GM21390 (cell line): ENCODE results near the gene DNAJC30.
A peak's percentile ranks its signal among the peaks of the same experiment; 100 is the strongest.
"Not testable (repeated sequence)": the region's sequence is repeated elsewhere in the genome, so short reads cannot be mapped to it uniquely, and the experiment has no call there.

Experiments used
- ATAC-seq: cut with Tn5 transposase; IDR thresholded peaks from one replicate; pipeline ENCODE4 v1.9.1; 2021; ENCODE audit not compliant: unreplicated experiment

The DNAJC30 gene

DNA sequence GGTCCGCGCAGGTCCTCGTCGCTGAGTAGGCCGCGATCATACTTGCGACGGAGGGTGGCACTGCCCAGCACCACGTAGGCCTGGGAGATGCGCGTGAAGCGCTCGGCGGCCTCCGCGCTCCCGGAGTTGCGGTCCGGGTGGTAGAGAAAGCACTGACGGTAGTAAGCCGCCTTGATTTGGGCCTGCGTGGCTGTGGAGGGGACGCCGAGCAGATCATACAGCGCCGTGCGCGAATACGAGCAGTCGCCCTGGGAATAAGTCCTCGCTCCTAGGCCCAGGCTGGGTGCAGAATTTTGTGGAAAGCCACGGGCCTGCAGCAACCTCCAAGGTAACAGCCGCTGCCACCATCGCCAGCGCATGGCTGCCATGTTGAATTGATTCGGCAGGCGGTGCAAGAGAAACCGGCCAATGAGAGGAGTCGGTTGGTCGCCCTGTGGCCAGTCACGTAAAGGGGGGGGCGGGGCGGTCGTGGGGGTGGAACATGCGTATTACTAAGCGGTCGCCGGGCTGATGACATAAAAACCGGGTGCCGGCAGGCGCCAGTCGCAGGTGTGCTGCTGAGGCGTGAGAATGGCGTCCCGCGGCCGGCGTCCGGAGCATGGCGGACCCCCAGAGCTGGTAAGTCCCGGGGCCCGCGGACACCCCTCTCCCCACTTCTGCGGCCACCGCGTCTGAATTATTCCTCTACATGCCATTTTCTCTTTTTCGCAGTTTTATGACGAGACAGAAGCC is at the start of gene DNAJC30, which contains the start of gene BUD23:
DNAJC30 (minus strand) TSS at position 398 of the 732 bp plus-strand sequence; CDS start at position 368, 30 bp downstream.
BUD23 (plus strand) TSS at position 542 of the 732 bp plus-strand sequence; CDS start at position 571, 29 bp downstream.
- ATAC-seq: peak; percentile 92

DNA sequence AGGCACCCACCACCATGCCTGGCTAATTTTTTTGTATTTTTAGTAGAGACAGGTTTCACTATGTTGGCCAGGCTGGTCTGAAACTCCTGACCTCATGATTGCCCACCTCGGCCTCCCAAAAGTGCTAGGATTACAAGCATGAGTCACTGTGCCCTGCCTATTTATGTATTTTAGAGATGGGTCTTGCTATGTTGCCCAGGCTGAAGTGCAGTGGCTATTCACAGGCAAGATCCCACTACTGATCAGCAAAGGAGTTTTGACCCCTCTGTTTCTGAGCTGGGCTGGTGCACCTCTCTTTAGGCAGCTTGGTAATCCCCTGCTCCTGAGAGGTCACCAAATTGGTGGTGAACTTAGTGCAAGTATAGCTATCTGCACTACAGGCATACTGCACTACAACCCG is 49.1 kb upstream of the DNAJC30 start:
- no peak for ATAC-seq

DNA sequence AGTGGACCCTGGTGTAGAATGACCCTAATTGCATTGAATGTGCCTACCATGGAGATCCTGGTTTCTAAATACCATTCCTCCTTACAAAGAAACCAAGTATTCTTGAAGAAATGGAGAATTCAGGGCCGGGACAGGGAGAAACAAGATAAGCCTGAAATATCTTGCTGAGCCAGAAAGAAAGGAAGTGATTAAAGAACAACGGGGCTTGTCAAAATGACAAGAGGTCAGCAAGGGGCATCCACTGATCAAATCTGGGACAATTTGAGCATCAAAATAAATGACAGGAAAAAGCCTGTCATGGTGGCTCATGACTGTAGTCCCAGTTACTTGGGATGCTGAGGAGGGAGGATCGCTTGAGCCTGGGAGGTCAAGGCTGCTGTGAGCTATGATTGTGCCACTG is 47.2 kb upstream of the DNAJC30 start:
- ATAC-seq: no peak

DNA sequence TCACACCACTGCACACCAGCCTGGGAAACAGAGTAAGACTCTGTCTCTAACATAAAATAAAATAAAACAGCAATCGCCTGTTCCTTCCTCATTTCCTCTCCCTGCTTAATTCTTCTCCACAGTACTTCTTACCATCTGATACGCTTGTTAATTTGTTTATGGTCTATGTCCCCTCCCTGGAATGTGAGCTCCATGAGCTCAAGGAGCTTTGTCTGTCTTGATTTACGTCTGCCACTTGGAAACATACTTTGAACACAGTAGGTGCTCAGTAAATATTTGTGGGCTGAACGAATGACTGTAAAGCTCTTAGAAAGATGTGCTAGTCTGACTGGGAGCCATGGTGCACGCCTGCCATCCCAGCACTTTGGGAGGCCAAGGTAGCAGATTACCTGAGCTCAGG is 45.3 kb upstream of the DNAJC30 start:
- ATAC-seq: no peak

DNA sequence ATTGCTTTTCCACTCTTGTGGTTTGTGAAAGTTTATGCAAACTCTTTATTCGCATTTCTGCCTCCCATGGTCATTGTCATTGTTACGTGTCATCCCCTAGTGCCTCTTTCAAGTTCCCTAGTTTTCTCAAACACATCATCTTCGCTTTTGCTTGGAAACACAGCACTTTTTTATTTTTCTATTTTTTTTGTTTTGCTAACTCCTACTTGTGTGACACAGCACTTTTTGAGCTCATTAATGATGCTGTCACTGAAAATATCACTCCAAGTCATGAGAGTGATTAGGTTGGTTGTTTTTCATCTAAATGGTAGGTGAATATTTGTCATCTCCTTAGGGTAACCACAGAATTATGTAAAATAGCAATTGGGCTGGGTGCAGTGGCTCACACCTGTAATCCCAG is 44.7 kb upstream of the DNAJC30 start:
- ATAC-seq: no peak

DNA sequence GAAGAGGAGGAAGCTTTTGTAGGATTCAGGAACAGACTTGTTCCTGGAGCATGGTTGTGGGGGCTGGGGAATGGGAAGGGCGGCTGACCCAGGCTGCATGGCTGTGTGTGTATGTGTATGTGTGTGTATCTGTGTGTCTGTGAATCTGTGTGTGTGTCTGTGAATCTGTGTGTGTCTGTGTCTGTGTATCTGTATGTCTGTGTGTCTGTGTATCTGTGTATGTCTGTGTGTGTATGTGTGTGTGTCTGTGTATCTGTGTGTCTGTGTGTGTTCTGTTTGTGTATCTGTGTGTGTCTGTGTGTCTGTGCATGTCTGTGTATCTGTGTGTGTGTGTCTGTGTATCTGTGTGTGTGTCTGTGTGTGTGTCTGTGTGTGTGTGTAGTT is 42.8 kb upstream of the DNAJC30 start:
- no peak for ATAC-seq

DNA sequence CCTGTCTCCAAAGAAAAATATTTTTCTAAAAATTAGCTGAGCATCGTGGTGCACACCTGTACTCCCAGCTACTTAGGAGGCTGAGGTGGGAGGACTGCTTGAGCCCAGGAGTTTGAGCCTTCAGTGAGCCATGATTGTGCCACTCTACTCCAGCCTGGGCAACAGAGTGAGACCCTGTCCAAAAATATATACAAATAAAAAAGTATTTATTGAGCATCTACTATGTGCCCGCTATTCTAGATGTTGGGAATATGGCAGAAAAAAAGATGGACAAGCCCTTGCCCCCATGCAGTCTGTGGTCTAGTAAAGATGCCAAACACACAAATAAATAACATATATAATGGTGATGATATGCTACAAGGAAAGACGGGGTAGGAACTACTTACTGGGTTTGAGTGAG is 40.6 kb upstream of the DNAJC30 start:
- no peak for ATAC-seq

DNA sequence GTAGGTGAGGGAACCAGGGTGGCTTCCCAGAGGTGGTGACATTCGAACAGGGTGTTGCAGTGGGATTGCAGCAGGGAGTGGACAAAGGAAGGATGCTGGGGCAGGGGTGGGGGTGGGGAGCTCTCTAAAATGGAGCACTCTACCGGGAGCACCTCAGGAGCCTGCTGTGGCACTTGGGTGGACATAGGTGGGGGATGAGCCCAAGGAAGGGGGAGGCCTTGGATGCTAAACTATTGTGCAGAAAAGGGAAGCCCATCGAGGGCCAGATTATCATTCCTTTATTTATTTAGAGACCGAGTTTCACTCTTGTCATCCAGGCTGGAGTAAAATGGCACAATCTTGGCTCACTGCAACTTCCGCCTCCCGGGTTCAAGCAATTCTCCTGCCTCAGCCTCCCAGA is 39.5 kb upstream of the DNAJC30 start:
- ATAC-seq: no peak

DNA sequence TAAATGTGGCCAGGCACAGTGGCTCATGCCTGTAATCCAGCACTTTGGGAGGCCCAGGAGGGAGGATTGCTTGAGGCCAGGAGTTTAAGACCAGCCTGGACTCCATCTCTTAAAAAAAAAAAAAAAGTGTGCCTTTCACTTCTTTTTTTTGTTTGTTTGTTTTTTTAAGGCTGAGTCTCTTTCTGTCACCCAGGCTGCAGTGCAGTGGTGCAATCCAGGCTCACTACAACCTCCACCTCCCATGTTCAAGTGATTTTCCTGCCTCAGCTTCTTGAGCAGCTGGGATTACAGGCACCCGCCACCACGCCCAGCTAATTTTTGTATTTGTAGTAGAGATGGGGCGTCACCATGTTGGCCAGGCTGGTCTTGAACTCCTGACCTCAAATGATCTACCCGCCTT is 38.9 kb upstream of the DNAJC30 start:
- not testable (repeated sequence) for ATAC-seq

DNA sequence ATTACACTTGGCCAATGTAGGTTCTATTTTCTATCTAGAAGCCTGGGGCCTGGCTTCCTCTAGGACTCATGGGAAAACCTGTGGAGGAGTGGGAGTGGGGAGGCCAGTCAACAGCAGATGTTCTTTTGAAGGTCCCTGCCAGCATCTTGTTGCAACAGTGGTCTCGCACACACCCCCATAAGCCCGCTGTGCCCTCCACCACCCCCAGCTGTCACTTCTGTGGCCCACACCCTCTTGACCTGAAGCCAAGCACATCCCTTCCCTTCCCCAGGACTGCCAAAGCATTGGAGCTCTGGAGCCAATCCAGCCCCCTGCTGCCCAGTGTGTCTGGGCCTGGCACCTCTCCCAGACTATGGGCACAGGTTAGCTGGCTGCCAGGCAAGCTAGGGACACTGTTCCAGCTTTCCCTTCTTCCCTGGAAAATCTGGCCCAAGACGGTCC is 38.1 kb upstream of the DNAJC30 start:
- no peak for ATAC-seq

DNA sequence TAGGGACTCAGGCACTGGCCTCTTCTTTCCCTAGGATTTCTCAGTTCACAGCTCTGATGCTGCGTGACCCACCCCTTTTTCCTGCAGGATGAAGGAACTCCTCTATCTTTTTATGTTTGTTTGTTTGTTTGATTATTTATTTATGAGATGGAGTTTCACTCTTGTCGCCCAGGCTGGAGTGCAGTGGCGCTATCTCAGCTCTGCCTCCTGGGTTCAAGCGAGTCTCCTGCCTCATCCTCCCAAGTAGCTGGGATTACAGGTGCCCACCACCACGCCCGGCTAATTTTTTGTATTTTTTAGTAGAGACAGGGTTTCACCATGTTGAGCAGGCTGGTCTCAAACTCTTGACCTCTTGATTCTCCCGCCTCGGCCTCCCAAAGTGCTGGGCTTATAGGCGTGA is 37.2 kb upstream of the DNAJC30 start:
- ATAC-seq: not testable (repeated sequence)

DNA sequence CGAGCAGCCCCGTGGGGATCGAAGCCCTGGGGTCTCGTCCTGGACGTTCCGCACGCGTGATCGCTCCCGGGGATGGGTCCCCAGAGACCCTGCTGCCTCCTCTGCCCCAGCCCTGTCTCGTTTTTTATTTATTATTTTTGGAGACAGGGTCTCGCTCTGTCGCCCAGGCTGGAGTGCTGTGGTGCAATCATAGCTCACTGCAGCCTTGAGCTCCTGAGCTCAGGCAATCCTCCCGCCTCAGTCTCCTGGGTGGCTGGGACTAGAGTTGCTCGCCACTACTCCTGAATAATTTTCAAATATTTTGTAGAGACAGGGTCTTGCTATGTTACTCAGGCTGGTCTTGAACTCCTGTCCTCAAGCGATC is 36.5 kb upstream of the DNAJC30 start:
- ATAC-seq: no peak

DNA sequence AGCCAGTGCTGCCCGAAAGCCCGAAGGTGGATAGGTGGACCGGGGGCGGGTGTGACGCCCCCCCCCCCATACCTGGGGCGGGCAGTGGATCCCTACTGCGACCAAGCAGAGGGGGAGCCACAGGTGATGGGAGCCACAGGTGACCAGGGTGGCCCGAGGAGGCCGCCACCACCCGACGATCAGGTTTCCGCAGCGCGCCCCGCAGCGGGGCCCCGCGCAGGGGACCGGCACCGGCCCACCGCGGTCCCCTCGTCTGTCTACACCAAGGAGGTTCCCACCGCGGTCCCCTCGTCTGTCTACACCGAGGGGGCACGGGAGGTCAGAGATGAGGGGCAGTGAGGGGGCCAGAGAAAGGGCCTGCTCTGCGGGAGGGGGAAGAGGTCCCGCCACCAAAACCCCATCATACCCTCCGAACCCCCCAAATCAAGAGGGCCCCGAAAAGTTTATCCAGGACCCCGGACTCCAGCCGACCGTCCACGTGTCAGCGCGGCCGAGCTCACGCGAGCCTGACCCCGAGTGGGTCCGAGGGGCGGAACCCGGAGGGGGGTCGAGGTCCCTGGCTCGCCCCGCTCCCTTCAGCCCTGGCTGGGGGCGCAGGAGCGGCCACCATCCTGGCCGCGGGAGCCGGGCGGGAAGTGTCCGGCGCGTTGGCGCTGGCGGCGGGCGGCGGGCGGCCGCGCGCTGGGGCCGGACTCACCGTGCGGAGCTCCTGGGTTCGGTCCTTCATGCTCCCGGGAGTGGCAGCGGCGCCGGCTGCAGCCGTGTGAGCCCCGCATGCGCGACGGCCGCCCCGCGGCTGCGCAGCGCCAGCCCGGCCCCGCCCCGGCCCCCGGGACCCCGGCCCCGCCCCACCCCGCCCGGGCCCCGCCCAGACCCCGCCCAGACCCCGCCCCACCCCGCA is 35.9 kb upstream of the DNAJC30 start, which contains the start of gene STX1A:
STX1A (minus strand) TSS at position 765 of the 901 bp plus-strand sequence; CDS start at position 727, 38 bp downstream.
- ATAC-seq: peak; percentile 55

DNA sequence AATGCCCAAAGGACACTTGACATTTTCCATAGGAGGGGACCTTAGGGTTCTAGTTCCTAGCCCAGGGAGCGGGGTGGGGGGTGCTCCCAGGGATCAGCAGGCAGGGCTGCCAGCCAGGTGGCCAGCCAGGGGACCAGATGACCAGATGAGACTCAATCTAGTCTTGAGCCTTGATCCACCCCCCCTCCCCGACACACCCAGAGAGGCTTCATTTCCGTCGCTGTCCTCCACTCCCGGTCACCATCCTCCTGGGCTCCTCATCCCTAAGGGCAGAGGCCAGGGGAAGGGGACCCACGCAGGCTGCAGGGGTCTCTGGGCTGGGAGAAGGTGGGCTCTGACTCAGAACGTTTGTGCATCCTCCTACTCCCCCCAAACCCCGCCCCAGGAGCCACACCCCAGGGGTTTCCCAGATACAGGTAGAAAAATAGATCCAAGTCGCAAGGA is 35.2 kb upstream of the DNAJC30 start:
- ATAC-seq: no peak

DNA sequence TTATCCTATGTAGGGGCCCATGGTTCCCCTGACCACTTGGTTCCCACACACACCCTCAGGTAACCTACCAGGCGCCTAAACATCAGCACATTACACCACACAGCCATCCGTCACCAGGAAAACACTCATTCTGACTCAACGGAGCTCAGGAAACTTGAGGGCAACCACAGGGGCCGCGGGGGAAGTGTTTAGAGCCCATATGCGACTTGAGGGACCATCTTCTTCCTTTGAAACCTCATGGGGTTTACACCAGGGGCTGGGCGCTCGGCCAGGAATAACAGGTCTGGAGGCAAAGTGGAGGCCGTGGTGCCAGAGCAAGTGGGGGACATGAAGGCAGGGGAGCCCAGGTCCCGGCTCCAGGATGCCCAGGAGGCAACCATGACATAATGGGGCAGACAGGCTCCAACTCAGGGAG is 34.7 kb upstream of the DNAJC30 start:
- ATAC-seq: no peak

DNA sequence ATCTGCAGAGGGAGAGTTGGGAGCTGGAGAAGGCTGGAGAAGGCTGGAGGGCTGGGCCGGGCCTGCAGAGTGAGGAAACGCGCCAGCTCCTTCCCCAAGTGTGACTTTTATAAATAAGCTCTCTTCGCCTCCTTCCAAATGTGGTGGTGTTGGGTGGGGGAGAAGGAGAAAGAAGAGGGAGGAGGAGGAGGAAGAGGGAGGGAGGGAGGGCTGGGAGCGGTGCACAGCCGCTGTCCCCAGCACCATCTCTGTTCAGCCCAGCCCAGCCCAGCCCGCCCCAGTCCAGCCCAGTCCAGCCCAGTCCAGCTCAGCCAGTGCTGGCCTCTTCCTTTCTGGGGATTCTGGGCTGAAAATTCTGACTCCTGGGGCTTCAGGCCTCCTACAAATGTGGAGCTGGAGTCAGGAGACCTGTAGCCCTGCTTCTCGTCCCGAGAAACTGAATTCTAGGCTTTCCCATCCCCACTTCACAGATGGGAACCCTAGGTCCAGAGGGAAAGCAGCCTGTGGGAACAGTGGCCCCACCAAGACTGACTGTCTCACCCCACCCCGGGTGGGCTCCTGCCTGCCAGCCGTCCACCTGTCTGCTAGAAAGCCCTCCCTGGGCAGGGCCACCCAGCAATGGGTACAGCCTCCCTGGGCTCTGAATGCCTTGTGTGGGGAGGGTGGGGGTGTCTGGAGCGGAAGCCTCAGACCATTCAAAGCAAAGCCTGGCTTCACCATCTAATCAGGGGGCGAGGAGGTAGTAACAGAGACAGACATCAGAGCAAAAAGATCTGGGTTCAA is 34.0 kb upstream of the DNAJC30 start:
- no peak for ATAC-seq

DNA sequence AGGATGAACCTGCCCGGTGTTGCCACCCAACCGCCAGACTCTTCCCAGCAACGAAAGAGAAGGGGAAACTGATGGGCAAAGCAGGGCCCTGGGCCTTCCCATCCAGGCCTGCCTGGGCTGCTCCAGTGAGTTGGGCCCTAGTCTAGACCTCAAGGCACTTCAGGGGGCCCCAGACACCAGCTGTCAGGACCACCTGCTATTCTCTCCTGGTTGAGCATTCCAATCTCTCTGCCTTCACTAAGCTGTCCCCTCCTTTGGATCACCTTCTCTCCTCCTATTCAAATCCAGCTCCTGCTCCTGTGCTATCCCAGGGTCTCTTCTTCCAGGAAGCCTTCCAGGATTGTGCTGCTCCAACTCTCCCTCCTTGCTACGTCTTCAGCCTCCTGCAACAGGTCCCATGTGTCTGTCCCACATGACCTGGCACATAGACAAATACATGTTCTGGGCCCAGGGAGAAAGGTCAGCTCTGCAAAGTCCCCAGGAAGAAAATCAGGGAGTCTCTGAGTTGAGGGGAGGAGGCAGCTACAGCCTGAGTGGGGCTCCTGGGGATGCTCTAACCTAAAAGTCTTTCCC is 33.2 kb upstream of the DNAJC30 start:
- ATAC-seq: no peak

DNA sequence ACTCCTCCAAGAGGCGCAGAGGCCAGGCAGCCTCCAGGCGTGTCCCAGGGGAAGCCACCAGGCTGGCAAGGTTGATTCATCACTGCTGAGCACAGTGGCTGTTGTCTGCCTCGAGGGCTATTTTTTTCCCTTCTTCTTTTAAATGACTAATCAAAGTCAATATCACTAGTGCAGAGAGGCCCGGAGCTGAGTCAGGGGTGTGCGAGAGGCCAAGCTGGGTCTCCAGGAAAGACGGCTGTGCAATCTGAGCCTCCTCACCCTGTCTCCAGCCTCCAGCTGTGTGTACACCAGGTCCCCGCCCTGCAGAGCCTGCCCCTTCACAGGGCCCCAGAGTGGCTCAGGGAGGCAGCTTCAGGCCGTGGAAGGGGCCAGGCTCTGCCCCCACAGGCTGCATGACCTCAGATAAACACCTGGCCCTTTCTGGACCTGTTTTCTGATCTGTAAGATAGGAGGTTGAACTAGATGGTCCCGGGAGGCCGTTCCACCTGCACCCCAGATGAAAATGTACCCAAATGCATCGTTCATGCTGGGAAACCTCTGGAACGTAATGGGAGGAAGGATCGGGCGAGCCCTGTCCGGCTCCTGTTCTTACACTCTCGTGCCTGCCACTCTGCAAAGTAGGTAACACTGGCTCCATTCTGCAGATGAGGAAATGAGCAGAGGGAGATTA is 32.5 kb upstream of the DNAJC30 start:
- ATAC-seq: no peak

DNA sequence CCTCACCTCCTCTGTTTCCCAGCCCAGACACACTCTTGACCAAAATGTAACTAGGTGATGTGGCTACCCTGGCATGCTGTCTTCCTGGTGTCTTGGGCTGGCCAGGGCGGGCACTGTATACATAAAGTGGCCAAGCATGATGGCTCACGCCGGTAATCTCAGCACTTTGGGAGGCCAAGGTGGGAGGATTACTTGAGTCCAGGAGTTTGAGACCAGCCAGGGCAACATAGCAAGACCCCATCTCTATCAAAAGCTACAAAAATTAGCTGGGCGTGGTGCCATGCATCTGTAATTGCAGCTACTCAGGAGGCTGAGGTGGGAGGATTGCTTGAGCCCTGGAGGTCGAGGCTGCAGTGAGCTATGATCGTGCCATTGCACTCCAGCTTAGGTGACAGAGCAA is 30.1 kb upstream of the DNAJC30 start:
- not testable (repeated sequence) for ATAC-seq

DNA sequence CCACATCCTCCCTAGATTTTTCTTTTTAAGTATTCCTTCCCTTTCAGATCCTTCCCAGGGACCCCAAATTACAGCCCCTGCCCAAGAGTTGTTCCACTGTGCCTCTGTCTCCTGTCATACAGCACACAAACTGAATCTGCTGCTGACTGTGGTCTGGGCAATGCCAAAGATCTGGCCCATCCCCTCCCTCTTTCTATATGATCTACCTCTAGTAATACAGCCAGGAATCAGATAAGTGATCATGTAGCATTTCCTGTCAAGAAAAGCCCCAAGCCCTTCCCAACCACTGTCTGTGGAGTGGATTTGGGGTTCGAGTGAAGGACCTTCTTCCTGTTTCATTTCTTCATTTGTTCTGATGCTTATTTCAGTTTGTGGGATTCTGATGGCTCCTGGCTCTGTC is 29.5 kb upstream of the DNAJC30 start:
- no peak for ATAC-seq
